ENCODE results near the gene IZUMO3.
"Not testable (repeated sequence)": the region's sequence is repeated elsewhere in the genome, so short reads cannot be mapped to it uniquely, and the experiment has no call there.

IZUMO3 gene, protein sequence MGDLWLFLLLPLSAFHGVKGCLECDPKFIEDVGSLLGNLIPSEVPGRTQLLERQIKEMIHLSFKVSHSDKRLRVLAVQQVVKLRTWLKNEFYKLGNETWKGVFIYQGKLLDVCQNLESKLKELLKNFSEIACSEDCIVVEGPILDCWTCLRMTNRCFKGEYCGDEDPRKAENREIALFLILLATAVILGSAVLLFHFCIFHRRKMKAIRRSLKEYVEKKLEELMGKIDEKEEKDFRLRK

DNA sequence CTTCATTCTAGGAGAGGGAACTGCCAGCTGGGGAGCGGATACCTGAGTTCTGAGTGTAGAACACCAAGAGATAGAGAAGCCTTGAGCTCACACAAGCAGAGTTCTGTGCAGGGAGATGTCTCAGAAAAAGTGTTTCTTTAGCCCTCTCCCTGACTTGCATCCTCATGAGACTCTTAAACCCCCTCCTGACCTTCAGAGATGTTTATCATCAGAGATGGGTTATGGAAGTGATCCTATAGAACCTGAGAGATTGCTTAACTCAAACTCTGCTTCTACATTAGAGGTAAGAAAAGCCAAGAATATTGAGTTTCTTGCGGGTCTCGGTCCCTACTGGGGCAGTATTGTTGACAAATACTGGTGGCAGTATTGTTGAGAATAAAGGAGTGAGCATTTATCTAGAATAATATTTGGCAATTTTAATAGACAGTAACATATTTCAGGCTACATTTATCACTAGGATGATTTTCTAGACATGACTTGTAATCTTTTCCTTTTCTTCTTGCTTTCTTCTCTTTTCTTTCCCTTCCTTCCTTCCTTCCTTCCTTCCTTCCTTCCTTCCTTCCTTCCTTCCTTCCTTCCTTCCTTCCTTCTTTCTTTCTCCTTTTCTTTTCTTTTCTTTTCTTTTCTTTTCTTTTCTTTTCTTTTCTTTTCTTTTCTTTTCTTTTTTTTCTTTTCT lies at the start of gene IZUMO3:
Gene IZUMO3 (minus strand): TSS at position 51 of the 676 bp plus-strand sequence. CDS start 248 bp downstream, outside the sequence.
- DNase-seq (ENCODE audit: insufficient read length, low spot score) (no peak), FAIRE-seq (no peak)

DNA sequence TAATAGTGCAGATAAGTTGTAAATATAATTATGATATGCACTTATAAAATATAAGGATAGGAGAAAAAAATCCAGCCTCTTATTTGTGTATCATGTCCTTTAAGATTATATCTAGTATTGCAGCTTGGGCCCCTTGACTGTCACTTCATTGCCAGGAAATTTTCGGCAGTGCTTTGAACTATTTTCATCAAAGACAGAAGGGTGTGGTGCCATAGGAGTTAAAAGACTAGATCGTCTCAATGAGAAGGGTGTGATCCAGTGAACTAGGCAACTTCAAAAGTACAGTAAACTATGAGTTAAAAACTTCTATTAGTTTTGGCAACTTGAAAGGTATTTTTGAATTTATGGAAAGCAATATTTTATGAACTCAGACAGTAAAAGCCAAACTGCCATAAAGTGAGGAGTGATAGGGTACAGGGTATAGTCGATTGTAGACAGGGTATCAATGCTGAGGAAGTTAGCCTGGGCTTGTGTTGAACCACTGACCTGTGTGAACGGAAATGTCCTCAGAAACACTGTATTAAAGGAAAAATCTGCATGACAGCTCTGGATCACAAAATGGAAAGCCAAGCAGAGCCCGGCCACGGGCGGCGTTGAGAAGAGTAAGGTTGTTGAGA lies 48.6 kb upstream of the IZUMO3 start:
- DNase-seq (ENCODE audit: insufficient read length, low spot score) (no peak), FAIRE-seq (no peak)

DNA sequence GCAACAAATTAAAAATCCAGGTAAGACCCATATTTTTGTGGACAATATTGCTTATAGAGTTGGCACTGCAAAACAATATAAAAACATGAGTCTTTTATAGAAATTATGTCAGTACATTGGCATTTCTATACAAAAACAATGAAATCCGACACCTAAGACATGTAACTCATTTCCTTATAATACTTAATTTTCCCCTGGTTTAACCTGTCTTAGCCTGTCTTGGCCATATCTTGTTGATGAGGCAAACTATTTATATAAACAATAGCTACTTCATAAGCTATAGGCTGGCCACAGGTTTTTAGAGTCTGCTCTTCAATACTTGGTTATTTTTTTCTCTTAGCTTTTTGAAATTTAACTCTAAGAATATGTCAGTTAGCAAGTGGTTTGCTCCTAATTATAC lies 44.7 kb upstream of the IZUMO3 start:
- DNase-seq (ENCODE audit: insufficient read length, low spot score) (no peak), FAIRE-seq (no peak)

DNA sequence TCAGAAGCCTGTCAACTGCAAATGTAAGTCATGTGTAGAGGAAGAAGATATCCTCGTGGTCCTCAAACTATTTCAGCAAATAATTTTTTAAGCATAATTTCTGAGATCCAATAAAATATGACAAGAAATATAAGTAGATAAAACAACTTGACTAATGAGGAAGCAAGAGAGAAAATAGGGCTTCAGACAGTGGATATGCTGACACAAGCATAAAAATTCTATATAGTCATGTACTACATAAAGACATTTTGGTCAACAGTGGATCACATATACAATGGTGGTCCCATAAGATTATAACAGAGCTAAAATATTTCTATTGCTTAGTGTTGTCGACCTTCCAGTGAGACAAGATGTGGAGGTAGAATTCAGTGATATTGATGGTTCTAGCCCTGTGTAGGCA lies 42.2 kb upstream of the IZUMO3 start:
- DNase-seq (ENCODE audit: insufficient read length, low spot score), result no peak
- FAIRE-seq, result no peak

DNA sequence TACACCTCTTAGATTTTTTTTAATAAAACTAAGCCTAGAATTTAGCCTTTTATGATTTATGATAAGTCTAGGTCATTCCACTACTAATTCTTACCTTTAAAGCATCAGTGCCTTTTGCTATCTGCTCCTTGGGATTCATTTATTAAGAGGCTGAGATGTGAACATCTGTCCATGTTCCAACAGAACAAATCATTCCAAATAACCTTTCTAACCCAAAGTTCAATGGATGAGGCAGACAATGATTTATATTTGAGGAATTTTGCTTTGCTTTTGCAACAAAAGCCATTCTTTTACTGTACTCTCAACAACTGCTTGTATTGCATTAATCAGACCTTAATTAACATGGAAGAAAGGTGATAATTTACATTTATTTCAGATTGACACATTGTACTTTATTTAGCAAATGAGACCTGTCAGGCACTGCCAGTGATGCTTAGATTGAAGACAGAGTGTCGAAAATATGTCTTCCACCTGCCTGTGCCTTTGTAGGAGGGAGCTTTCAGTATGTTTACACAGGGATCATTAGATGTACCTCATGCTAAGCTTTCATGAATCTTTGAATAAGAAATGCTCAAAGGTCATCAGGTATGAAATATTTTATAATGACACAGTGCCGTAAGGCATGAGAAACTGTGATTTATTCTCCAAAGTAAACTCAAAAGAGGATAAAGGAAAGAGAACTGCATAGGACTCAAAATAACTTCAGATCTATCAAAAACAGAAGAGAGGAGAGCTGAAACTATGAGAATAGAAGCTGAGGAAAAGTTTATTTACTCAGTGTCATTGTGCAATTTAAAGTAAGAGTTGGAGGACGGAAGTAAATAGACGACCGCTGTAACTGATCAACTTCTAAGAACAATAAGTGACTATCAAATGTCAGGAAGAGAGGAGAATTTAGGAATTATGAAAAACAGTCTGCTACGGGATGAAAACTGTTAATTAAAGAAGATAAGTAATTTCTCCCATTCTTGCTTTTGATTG lies 36.7 kb upstream of the IZUMO3 start:
- FAIRE-seq, result no peak

DNA sequence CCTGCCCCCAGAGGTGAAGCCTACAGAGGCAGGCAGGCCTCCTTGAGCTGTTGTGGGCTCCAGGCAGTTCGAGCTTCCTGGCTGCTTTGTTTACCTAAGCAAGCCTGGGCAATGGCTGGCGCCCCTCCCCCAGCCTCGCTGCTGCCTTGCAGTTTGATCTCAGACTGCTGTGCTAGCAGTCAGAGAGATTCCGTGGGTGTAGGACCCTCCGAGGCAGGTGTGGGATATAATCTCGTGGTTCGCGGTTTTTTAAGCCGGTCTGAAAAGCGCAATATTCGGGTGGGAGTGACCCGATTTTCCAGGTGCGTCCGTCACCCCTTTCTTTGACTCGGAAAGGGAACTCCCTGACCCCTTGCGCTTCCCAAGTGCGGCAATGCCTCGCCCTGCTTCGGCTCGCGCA lies 34.3 kb upstream of the IZUMO3 start:
- not testable (repeated sequence) for FAIRE-seq

More for the DNA sequence above, 36.7 kb upstream of the IZUMO3 start:
- DNase-seq (ENCODE audit: insufficient read length, low spot score), result no peak

DNA sequence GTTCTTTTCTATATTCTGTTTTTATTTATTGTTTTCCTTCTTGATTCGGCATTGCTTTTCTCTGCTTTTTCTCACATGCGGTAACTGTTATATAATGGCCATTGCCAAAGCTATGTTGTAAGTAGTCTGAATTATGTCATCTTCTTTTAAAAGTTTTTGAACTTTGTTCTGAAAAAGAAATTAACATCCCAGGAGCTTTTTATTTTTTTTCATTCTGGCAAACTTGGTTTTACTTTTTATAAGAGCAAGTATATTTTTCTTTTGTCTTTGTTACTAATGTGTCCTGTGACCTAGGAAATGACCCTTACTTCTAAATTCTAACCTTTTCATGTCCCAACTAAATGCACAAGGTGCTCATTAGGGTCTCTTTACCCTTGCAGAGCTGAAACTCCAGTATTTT lies 26.7 kb upstream of the IZUMO3 start:
- DNase-seq (ENCODE audit: insufficient read length, low spot score) (no peak), FAIRE-seq (no peak)

More for the DNA sequence above, 34.3 kb upstream of the IZUMO3 start:
- DNase-seq (ENCODE audit: insufficient read length, low spot score), result not testable (repeated sequence)

DNA sequence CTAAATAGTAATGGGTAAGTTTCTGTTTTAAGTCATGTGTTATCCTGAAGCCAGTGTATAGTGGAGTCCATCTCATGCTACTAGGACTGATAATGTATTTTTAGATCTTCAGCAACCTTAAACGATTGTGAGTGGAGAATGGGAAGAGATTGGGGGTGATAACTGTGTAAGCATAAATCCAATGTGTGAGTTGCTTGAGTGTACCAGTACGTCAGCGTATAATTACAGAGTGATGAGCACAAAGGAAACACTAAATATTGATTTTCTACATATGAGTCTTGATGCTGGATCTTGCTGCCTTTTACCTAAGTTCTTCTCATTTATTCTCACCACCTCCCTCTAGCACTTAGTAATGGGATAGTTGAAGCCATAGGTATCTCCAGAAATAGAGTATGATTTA lies 16.3 kb upstream of the IZUMO3 start:
- FAIRE-seq, result no peak
- no peak for DNase-seq (ENCODE audit: insufficient read length, low spot score)

DNA sequence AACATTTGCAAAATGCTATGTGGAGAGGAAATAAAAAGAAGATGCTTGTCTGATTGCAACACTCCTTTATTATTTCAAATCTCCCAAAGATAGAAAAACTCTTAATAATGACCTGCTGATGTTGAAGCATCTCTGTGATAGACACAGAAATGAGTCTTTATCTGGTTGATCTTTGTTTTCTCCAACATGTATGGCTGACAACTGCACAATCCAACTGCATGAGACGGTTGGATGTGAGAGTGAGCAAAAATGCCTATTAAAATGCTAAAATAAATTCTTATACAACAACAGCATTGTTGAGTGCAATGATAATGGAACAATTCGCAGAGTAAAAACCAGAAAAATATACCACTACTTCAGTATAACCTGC lies 7.5 kb upstream of the IZUMO3 start:
- DNase-seq (ENCODE audit: insufficient read length, low spot score) (no peak), FAIRE-seq (no peak)

DNA sequence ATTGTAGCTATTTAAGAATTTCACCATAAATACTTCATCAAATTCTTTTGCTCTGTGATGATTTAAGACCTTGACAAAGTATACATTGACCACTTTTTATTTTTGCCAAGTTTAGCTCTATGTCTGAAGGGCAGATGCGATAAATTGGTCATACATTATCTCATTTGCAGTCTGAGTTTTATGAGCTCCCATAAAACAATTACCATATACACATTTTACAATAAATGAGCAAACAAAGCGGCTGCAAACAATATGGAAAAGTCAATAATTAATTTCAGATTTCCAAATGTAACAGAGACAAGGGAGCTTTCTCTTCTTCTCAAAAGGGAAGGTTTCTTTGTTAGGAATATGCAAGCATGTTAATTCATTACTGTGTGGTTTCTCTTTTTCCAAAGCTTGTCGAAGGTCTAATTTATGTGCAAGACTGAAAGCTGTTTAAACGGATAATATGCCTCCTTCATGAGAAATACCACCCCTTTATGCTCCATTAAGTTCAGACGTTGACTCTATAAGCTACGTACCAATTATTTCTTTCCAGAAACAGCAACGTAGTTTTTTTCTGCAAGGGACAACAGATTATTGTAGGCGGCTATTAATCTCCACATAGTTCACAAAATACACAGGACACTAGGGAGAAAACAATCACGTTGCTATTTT lies 7.0 kb upstream of the IZUMO3 start:
- FAIRE-seq (no peak), DNase-seq (ENCODE audit: insufficient read length, low spot score) (no peak)

DNA sequence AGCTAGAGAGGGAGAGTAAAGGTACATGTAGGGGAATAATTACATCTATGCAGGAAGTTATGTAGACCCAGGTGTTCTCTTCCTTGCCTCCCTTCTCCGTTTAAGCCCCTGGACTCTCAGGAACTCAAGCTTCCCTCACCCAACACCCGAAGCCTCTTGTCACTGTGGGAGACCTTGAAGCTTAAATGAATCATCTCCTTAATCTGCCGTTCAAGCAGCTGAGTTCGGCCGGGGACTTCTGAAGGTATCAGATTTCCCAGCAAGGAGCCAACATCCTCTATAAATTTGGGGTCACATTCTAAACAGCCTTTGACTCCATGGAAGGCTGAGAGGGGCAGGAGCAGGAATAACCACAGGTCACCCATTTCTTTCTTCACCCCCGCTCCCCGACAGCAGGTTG lies 412 bp downstream of the IZUMO3 start:
- DNase-seq (ENCODE audit: insufficient read length, low spot score), result no peak
- no peak for FAIRE-seq

DNA sequence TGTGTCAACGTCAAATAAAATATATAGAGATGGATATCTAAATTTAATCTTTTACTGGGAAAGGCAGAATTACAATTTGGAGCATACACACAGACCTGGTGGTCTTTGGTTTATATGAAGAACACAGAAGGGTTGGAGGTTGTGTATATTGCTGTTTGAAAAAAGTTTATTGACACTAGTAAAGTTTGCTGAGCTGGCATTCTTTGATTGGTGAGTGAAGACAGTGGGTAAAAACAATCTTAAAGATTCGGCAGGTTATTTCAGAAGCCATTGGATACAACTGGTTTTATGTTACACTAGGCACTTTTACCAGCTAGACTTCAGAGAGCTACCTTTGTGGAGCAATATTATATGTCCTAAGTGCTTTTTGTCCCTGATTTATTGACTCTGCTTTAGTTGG lies 27.2 kb downstream of the IZUMO3 start:
- no peak for DNase-seq (ENCODE audit: insufficient read length, low spot score)
- no peak for FAIRE-seq

DNA sequence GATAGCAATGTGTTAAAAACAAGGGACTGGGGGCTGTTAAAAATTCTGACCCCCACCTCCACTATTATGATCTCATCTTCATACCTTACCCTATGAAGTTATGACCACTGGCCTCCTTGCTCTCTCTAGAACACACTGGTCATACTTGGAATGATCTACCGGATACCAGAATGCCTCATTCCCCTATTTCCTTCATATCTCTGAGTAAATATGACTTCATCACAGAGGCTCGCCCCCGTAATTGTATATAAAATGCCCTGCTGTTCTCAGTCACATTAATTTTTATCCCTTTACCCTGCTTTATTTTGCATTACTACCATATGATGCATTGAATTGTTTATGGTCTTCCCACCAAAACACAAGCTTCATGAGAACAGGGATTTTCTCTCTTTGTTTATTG lies 29.2 kb downstream of the IZUMO3 start:
- FAIRE-seq (no peak), DNase-seq (ENCODE audit: insufficient read length, low spot score) (no peak)

DNA sequence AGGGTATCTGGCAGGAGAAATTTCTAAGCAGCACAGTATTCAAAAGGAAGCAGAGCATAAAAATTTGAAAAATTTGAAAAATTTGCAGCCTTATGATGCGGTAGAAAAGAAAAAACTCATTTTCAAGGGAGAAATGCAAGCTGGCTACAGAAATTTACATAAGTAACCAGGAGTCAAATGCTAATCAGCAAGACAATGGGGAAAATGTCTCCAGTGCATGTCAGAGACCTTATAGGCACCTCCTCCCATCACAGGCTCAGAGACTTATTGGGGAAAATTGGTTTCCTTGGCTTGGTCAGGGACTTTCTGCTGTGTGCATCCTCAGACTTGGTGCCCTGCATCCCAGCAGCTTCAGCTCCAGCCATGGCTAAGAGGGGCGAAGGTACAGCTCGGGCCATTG lies 35.8 kb downstream of the IZUMO3 start:
- no peak for DNase-seq (ENCODE audit: insufficient read length, low spot score)
- FAIRE-seq, result no peak

DNA sequence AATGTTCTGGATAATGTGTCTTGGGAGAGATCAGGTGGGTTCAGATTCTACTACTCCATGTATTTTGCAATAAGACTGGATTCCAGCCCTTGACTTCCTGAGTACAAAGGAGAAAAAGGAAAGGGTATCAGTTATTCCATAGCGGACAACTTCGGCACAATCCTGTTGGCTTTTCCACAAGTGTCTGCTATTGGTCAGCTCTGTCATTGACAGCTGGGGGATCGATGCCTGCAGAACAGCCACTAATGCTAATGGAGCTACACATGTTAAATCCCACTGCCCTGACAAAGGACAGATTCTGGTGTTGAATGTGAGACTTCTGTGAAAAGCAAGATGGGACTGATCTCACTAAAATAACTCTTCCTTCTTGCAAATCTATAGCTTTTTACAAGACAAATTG lies 41.2 kb downstream of the IZUMO3 start:
- DNase-seq (ENCODE audit: insufficient read length, low spot score) (no peak), FAIRE-seq (no peak)

DNA sequence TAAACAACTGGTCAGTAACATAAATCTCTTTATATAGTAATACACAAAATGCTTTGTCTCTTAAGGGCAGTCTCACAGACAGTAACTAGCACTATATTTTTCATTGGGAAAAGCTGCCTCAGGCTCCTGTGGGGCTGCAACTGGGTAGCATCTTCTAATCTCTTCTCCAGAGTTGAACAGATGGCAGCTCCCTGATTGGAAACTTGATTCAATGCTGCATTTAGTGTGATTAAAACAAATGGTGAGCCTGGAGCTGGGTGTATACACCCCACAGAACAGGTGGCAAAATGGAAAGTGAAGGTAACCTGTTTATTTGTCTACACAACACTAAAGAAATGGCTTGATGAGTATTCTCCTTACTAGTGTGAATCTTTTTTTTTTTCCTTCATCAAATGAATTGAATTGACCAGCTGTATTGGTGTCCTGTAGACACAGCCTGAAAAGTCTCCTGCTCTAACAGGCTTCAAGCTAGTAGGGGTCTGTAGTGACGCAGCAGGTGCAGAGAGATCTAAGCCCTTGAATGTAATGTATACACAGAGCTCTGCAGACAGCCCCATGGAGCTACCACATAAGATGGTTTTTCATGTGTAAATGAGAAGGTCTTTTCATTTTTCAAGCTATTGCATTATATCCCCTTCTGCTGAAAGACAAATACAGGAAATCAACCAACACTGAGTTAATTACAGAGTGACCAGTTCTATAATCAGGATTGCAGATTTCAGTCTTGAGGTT lies 43.3 kb downstream of the IZUMO3 start:
- DNase-seq (ENCODE audit: insufficient read length, low spot score) (no peak), FAIRE-seq (no peak)

DNA sequence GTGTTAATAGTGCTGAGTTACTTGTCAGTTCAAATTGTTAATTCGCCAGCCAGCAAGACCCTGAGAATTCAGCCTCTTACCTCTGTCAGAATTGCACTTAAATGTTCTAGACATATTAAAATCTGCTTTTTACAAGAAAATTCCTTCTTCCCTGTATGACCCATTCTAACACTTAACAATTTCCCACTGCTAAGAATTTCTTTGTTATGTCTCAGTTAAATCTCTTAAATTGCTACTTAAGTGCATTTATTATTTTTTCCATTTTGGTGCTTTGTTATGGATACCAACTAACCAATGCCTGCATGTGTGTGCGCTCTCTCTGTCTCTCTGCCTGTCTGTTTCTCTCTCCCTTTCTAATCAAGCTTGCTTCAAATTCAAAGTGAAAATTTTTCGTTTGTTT lies 44.9 kb downstream of the IZUMO3 start:
- FAIRE-seq (no peak), DNase-seq (ENCODE audit: insufficient read length, low spot score) (no peak)

DNA sequence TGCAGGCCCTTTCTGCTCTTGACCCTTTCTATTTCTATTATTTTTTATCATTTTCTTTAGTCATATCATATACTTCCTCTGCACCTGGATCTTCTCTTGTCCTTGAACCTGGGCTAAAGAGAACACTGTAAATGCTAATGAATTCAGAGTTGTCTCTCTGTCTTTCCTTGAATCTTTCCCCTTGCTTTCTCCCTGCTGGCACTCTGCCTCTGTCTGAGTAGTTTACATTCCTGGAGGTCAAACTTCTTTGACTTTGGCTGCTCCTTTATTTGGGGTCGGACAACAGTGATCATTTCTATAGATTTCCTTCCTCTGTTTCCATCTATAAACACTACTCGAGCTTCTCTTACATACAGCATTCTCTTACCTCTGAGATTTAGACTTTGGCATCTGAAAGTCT lies 47.1 kb downstream of the IZUMO3 start:
- FAIRE-seq, result no peak

DNA sequence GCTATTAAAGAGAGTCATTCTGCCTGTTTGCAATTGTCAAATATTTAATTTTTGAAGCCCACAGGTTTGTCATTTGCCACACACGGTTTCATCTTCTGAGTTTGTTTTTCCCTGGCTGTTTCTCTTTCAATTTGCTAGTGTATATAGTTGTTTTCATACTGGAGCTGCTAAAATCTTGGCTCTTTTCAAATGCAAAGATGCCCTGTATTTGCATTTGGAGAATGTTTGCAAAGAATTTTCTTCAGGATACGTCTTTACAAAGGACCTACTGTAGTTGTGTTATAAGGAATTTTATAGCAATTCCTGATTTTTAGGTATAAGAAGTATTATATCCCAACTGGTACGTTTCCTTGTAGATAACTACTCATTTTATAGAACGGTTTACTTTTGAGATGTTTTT lies 48.0 kb downstream of the IZUMO3 start:
- DNase-seq (ENCODE audit: insufficient read length, low spot score) (no peak), FAIRE-seq (no peak)

More for the DNA sequence above, 47.1 kb downstream of the IZUMO3 start:
- DNase-seq (ENCODE audit: insufficient read length, low spot score), result no peak

Data from GM19239 (cell line).